GM21786 (cell line): ENCODE data around the gene KRTDAP.
A peak's percentile ranks its signal among the peaks of the same experiment; 100 is the strongest.

Experiments
- ATAC-seq: cut with Tn5 transposase; IDR thresholded peaks from one replicate; pipeline ENCODE4 v1.9.1; 2021; ENCODE audit not compliant: unreplicated experiment

KRTDAP gene

DNA sequence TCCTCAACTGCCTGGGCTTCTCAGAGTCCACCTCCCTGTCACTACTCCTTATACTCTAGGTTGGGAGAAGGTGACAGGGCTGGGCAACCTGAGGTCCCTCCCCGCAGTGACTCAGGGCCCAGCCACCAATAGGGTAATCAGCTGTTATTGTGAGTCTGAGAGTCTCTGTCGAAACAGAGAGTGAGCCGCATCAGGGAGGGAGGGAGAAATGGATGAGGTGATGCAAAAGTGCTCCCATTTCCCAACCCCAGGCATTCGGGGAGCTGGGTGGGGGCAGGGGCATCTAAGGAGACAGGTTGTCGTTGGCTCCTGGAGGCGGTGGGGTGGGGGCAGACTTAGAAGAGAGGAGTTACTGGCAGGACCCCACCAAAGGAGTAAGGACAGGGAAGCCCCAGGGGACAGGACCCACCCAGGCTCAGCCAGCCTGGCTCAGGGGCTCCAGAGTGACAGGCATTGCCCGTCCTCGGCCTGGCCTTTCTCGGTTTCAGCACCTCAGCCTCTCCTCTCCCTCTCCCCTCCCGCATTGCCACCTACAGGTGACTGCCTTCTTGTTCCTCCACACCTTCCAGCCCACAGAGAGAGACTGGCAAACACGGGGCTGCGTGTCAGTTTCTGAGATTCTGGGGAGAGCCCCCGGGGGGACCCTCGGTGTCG is 23.5 kb upstream of the KRTDAP start, which contains the start of gene DMKN:
Gene DMKN (minus strand): TSS at position 22 of the 654 bp plus-strand sequence. CDS start 174 bp downstream, outside the sequence.
- ATAC-seq, result no peak

DNA sequence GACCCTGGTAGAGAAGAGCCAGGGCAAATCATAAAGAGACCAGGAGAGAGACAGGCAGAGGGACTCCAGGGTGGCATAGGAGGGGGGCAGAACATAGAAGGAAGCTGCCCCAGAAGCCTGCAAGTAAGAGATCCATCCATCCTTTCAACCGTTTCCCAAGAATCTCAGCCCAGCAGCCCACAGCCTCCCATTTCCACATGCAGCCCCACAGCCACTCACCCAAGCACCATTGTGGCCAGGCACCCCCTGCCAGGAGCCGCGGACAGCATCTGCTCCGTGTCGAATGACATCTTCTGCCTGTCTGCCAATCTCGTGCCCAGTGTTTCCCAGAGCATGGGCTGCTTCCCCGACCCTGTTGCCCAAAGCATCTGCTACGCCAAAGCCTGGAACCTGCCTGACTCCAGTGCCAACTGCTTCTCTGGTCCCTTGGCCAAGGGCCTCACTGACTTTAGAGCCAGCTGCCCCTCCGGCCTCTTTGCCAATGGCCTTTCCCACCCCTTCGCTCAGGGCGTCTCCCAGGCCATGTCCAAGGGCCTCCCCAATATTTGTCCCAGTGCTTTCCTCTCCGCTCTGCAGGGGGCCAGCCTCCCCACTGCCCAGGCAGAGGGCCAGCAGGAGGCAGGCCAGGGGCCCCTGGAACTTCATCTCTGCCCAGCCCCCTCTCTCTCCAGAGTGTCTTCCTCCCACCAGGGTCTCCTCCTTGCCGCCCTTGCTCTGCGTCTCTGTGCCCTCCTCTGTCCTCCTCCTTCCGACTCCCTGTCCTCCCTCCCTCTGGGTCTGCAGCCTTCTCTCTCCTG is 22.8 kb upstream of the KRTDAP start:
- ATAC-seq, result no peak

DNA sequence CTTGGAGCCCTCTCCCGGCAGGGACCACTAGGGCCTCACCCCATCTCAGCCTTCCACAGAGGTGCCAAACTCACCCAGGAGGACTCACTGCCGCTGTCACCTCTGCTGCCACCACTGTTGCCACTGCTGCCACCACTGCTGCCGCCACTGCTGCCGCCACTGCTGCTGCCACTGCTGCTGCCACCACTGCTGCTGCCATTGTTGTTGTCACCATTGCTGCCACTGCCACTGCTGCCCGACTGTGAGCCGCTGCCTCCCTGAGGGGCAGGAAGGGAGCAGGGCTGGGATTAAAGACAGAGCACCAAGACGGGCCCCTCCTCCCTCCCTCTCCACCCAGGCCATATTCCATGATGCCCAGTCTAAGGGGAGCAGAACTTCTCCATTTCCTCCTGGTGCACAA is 21.1 kb upstream of the KRTDAP start:
- ATAC-seq, result no peak

DNA sequence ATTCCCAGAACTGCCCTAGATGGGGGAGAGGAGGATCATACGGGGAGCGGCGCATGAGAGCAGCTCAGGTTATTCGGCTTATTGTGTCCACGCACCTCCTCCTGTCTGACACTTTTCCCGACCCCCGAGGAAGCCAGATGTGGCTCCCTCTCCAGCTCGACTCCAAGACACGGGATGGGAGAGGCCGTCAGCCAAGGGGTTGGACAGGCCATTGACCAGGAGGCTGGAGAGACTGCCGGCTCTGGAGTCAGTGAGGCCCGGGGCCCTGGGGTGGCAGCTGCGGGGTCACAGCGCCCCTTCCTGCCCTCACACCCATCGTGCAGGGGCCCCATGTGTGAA is 20.3 kb upstream of the KRTDAP start:
- no peak for ATAC-seq

DNA sequence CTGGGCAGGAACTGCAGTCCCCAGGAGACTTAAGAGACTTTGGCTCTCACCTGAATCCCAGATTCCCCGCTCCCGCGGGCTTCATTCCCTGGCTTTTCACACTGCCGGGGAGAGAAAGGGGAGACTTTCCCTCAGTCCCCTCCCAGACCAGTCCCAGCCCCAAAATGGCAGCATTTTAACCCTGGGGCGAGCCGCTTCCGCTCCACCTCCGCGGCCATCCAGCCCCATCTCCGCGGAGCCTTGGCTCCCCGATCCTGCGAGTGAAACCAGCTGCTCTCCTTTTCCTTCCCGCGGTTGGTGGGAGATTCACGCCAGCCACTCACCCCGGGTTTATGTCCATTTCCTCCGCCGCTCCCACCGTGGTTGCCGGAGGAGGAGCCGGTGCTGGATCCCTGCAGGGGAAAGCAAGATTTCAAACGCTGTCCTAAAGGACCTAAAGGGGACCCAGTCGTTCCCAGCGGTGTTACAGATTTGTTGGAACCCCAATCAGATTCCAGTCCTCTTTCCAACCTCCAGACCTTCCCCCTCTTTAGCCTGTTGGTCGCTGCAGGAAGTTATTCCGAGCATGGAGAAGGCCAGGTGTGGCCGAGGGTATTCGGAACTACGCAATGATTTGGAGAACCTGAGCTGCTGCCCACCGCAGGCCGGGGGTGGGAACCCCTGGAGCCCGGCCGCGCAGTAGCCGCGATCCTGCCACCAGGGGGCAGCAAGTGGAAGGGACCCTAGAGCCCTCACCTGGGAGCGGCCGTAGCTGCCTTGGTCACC is 19.8 kb upstream of the KRTDAP start:
- ATAC-seq, result peak; percentile 66

DNA sequence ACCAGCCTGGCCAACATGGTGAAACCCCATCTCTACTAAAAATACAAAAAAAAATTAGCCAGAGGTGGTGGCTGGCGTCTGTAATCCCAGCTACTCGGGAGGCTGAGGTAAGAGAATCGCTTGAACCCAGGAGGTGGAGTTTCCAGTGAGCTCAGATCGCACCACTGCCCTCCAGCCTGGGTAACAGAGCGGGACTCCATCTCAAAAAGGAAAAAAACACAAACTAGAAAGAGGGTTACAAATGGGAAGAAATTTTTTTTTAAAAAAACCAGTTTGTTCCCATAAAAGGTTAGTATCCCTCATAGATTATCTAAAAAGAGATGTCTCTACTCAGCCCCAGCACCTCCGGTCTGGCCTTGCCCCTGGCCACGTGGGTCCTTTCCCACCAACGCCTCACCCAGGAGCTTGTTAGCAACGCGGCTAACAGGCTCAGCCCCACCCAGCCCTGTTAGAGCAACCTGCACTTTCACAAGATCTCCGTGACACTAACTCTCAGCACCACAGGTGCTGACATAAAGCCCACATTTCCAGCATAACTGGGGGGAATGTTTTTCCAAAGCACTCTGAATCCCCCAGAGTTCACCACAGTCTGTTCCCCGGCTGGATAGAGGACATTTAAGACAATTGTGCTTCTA is 18.9 kb upstream of the KRTDAP start:
- ATAC-seq, result no peak

DNA sequence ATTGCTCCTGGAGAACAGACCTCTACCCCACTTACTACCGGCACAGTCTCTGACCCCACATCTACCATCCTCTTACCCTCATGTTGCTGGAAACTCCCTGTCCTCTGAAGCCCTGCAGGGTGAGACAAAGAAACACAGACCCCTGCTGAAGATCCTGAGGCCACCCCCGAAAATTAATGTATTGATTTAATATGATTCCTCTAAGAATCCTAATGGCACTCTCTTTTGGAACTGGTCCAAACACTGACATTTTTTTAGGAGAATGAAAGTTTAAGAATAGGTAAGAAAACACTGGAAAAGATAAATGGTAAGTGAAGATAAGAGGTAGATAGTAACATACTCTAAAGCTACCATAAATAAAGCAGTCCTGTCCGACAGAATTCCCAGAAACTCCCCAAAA is 17.9 kb upstream of the KRTDAP start:
- ATAC-seq, result no peak

DNA sequence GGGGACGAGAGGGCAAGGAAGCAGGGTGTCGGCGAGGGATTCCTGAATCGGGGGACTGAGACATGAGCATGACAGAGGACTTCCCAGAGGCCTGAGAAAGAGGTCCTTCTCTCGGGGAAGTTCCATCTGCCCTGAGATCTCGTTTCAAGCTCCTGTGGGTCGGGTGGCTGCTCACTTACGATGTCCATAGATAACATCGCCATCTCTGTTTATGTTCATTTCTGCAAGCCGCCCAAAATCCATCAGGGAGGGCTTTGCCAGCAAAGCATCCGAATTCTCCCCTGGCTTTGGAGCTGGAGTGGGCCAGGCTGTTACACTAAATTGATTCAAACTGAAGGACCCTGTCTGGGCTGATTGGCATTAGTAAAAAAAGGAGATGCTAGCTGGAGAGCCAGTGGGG is 17.3 kb upstream of the KRTDAP start:
- ATAC-seq, result no peak

DNA sequence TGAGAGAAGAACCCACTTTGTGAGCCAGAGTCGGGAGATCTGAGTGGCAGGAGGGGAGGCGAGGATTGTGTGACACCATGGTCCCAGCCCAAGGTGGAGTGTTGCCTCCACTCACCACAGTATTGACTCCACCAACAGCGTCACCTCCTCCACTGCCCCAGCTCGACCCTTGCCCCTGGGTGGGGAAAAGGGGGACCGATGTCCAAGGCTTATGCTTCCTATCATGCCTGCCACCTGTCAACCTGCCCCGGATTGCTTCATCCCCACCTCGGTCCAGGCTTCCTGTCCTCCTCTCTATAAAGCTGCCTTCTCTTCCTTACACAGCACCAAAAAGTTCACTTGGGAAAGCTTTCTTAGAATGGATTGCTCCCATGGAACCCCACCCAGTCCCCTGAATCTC is 15.7 kb upstream of the KRTDAP start:
- no peak for ATAC-seq

DNA sequence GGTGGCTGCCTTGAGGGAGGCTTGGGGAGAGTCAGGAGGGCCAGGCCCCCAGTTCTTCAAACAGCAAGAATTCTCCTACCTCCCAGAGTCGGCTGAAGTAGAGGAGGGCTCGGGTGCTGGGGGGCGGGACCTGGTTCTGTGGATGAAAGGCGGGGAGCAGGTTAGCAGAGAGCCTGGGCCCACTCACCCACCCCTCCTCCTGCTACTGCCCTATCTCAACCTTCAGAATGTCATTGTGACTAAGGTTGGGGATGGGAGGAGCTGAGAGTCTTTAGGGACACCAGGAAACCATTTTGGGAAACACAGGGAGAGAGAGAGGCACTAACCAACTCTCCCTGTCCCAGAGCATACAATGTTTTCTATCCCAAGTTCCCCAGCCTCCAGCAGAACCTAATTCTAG is 12.5 kb upstream of the KRTDAP start:
- no peak for ATAC-seq

DNA sequence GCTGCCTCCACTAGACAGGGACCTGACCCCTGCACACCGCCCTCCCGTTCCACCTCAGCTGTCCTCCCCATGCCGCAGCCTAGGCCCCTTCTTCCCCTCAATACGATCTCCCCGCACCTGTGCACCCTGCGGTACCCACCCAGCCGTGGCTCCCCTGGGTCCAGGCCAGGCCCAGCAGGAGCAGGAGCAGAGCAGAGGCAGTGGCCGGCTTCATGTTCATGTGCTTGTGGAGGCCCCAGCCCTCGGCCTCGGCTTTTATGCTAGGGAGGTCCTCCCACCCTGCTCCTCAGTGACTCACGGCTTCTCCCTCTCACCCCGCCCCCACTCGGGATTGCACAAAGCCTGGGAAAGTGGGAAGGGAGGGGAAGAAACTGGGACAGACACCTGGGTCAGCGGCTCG is 11.4 kb upstream of the KRTDAP start:
- ATAC-seq, result no peak

DNA sequence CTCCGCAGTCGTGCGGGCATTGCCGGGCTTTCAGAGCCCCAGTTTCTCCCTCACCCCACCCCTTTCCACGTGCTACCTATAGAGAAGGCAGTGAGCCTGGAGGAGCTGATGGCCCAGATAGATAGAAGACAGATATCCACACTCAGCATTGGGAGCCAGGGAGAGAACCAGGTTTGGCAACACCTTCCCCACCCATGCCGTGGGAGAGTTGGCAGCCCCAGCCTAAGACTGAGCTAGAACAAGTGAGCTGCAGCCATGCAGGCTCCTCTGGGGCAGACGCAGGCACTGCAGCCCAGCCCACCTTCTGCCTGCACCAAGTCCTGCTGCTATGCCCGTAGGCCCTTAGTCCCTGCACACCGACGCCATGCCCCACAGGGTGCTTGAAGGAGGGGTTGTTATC is 10.3 kb upstream of the KRTDAP start:
- no peak for ATAC-seq

DNA sequence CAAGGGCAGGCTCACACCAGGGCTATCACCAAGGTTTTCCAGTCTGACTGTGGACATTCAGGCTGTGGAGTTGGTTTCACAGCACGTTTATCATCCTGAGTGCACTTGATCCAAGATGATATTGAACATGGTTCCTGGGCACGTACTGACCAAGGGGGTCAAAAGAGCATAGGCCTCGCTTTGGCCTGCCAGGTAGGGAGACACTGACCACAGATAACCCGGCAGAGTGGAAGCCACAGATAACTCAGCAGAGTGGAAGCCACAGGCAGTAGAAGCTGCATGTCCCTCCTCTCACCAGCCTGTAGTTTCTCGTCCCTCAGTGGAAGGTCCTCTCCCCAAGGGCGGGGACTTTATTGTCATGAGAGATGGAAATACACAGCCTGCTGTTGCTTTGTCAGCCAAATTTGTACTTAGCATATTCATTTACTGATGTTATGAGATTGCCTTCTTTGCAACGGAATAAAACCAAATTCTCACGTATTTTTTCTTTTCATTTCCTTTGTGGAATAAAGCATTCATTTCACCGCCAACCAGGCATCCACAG is 8.8 kb upstream of the KRTDAP start:
- no peak for ATAC-seq

DNA sequence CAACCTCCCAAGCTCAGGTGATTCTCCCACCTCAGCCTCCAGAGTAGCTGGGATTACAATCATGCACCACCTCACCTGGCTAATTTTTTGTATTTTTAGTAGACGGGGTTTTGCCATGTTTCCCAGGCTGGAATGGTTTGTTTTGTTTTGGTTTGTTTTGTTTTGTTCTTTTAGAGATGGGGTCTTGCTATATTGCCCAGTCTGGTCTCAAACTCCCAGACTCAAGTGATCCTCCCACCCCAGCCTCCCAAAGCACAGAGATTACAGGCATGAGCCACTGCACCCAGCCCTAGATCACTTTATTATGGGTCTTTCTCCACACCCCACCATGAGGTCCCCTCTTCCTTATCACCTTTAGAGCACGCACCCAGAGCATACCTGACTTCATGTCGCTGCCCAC is 8.0 kb upstream of the KRTDAP start:
- ATAC-seq, result no peak

DNA sequence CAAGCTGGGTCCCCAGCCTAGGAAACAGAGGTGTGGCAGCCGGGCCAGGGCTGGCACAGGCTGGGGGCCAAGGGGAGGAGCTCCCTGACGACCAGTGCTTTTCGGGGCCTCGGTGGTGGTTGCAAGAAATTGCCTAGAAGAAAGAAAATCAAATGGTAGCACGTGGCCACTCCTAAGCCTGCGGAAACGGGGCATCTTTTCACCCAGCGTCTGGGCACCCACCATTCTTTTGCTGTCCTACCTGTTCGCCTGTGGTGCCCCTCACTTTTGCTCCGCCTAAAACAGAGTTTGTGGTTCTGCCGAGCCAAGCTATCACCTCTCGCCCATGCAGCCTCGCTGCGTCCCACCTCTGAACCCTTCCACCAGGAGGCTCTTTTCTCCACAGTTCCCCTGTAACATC is 7.1 kb upstream of the KRTDAP start:
- no peak for ATAC-seq

DNA sequence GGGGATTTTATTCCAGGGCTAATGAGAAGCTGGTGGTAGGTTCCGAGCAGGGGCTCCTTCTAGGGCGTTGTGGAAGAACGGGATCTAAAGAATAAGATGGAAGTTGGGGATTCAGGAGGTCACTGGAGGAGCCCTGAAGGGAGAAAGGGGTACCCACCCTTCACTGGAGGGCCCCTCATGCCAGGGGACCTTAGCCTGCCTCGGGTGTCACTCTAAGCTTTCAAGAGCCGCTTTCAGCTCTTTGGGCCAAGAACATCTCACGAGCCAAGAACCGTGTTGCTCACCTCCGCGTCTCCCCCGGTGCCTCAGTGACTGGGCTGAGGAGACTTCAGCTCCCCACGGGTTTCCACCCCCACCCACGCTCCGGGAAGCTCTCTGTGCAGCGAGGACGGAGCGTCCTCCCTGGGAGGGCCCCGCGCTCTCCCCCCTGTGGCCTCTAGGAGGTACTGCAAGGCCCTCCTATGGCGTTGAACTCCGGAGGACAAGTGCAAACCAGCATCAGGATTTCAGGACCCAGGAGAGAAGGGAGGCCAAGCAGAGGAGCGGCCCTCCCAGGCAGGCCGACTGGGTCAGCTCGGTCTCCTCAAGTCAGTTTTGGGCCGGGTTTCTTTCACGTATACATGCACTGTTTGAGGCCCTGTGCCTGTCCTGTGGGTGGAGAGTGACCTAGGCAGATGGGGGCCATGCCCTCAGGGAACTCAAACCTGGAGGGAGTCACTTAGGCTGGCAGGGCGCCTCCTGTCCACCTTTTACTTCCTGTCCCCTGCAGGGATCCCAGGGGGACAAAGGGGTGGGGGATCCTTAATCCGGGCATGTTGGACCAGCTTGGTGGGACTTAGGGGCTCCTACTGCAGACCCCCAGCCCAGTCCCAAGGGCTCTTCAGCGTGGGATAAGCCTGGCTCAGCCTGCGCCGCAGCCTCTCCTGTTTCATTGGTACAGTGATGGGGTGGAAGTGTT is 5.1 kb upstream of the KRTDAP start:
- no peak for ATAC-seq

DNA sequence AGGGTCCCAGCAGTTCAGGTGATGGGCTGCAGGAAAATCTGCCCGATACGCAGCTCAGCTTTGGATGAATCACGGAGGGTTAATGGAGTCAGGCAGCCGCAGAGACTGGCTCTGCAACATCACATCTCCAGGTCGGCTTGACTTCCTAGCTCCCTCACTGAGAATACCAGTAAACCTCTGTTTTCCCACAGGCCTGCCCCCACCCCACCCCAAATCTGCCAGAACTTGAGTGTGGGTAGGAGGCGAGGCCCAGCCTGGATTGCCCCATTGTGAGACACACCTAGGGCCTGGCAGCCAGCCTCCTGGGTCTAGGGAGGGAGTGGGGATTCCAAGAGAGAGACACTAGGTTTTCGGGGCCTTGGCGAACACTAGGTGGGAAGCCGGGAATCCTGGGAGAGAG is 3.7 kb upstream of the KRTDAP start:
- ATAC-seq, result no peak

DNA sequence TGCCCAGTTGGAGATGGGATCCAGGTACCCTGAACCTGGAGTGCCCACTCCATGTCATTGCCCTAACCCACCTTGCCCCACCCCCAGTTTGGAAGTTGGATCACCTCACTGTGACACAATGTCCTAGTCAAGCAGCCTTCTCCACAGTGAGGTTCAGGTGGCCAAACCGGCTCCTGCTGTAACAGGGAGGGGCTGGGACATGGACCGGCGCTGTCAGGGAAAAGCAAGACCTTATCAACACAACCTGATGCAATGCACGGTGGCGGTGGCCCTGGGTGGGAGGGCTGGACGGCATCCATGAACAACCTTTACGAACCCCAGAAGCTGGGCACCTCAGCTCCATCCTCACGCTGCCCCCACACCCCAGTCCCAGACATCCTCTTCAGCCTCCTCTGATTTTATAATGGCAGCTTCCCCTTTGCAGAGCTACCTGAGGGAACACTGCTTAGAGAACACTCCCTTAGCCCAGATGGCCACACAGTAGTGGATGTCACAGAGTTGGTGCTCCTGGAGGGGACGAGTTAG is 1.6 kb upstream of the KRTDAP start:
- no peak for ATAC-seq

DNA sequence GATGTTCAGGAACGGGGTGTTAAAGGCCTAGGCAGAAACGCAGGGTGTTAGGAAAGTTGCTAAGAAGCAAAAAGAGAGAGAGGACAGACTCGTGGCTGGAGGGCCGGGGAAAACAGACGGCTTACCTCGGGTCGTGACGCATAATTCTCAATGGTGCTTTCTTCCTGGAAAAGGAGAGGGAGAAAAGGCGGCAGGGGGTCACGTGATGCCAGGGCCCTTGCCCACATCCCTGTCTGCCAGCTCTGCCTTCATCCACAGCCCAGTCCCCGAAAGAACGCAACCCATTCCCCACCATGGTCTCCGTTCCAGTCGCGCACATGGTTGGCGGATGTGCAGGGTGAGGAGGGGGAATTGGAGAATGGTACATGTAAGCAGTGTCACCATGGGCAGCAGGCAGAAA is 1.6 kb downstream of the KRTDAP start:
- ATAC-seq, result no peak

DNA sequence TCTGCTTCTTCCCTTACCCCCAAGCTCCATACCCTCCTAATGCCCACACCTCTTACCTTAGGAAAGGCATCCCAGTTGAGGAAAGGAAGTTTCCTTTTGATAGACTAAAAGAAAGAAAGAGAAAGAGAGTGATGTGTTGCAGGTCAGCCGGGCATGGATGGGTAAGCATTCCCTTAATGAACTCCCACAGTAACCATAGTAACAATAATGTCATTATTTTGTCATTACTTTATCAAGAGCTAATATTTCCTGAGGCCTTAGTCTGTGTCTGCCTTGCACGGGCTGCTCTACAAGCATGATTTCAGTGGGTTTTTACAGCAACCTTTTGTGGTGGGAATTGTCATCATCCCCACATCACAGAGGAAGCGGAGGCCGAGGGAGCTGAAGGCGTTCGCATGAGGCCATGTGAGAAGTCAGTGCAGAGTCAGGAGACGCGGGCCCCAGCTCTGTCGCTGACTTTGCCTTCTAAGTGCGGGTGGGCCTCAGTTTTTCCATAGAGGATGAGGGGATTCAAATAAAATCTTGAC is 2.5 kb downstream of the KRTDAP start:
- no peak for ATAC-seq
